WTC11 (cell line): ENCODE data around the gene ONECUT2. TPM values are rescaled to one million over a fixed set of nuclear protein-coding genes. Genes with fewer than 3 reads are reported as not detected.

Experiments used
- ATAC-seq: fragments of 200-7000 bp; cut with Tn5 transposase; 2 replicates; pipeline ENCODE4 v1.10.0; 2021; ENCODE audit warnings: mild to moderate bottlenecking, moderate library complexity
- CTCF ChIA-PET: fragments of 300-600 bp; sonication (Branson Sonifier 250); formaldehyde crosslinking; loops from one replicate; lab custom pipeline; 2021; ENCODE audit warnings: antibody characterized with exemption; lab: Charles Lee
- POLR2A ChIA-PET: fragments of 350-600 bp; sonication (Branson Sonifier 250); formaldehyde crosslinking; loops from one replicate; lab custom pipeline; 2021; ENCODE audit warnings: antibody characterized with exemption; lab: Charles Lee
- DNase-seq: peaks from one replicate; pipeline ENCODE4 v3.0.0; 2021; ENCODE audit warnings: low spot score
- H3K27ac Mint-ChIP-seq: 2 replicates; pipeline ENCODE4 v1.8.0; 2021; ENCODE audit warnings: mixed read lengths
- H3K27me3 Mint-ChIP-seq: 2 replicates; pipeline ENCODE4 v1.8.0; 2021; ENCODE audit warnings: low read depth, mild to moderate bottlenecking, moderate library complexity, mixed read lengths
- H3K36me3 Mint-ChIP-seq: 2 replicates; pipeline ENCODE4 v1.8.0; 2021; ENCODE audit warnings: mixed read lengths
- H3K4me1 Mint-ChIP-seq: 2 replicates; pipeline ENCODE4 v1.8.0; 2022; ENCODE audit warnings: mixed read lengths
- H3K4me3 Mint-ChIP-seq: 2 replicates; pipeline ENCODE4 v1.8.0; 2021; ENCODE audit warnings: mild to moderate bottlenecking, moderate library complexity, mixed read lengths
- H3K9me3 Mint-ChIP-seq: 2 replicates; pipeline ENCODE4 v1.8.0; 2021; ENCODE audit warnings: mixed read lengths
- ATF3 ChIP-seq: sonication (generic); formaldehyde crosslinking; conservative IDR thresholded peaks from 2 replicates; pipeline ENCODE4 v1.8.1; 2022; ENCODE audit warnings: mild to moderate bottlenecking, missing genetic modification reagents
- CDX4 ChIP-seq: fragments of 250-450 bp; sonication (Bioruptor Pico); IDR thresholded peaks from 2 replicates; pipeline ENCODE4 v1.9.0; 2021; ENCODE audit warnings: moderate library complexity, mild to moderate bottlenecking, inconsistent platforms, borderline replicate concordance
- E2F1 ChIP-seq: sonication (generic); formaldehyde crosslinking; IDR thresholded peaks from 2 replicates; pipeline ENCODE4 v1.8.0; 2022; ENCODE audit warnings: mild to moderate bottlenecking, missing genetic modification reagents
- ELF4 ChIP-seq: sonication (generic); formaldehyde crosslinking; IDR thresholded peaks from 2 replicates; pipeline ENCODE4 v1.8.1; 2022; ENCODE audit warnings: low read depth, mild to moderate bottlenecking, moderate library complexity, missing genetic modification reagents
- ESRRA ChIP-seq: sonication (generic); formaldehyde crosslinking; IDR thresholded peaks from 2 replicates; pipeline ENCODE4 v1.8.1; 2022; ENCODE audit warnings: mild to moderate bottlenecking, missing genetic modification reagents, borderline replicate concordance
- ETV6 ChIP-seq: sonication (generic); formaldehyde crosslinking; IDR thresholded peaks from 2 replicates; pipeline ENCODE4 v1.8.1; 2022; ENCODE audit warnings: mild to moderate bottlenecking, missing genetic modification reagents
- FOXP1 ChIP-seq: sonication (generic); formaldehyde crosslinking; IDR thresholded peaks from 2 replicates; pipeline ENCODE4 v1.8.0; 2022; ENCODE audit warnings: missing genetic modification reagents, mild to moderate bottlenecking, moderate library complexity, borderline replicate concordance
- GABPB1 ChIP-seq: sonication (generic); formaldehyde crosslinking; IDR thresholded peaks from 2 replicates; pipeline ENCODE4 v1.8.1; 2023; ENCODE audit warnings: mild to moderate bottlenecking, missing genetic modification reagents
- GTF2I ChIP-seq: fragments of 250-450 bp; sonication (Bioruptor Pico); conservative IDR thresholded peaks from 2 replicates; pipeline ENCODE4 v1.4.0; 2021; ENCODE audit warnings: mild to moderate bottlenecking
- HMGXB4 ChIP-seq: sonication (generic); formaldehyde crosslinking; IDR thresholded peaks from 2 replicates; pipeline ENCODE4 v1.8.1; 2023; ENCODE audit warnings: mild to moderate bottlenecking, moderate library complexity, missing genetic modification reagents
- MXD4 ChIP-seq: fragments of 250-450 bp; sonication (Bioruptor Pico); IDR thresholded peaks from 2 replicates; pipeline ENCODE4 v1.8.0; 2021; ENCODE audit warnings: mild to moderate bottlenecking, moderate library complexity, borderline replicate concordance
- NFATC4 ChIP-seq: fragments of 250-450 bp; sonication (Bioruptor Pico); IDR thresholded peaks from 2 replicates; pipeline ENCODE4 v1.9.0; 2021; ENCODE audit warnings: mild to moderate bottlenecking
- NFYB ChIP-seq: sonication (generic); formaldehyde crosslinking; conservative IDR thresholded peaks from 2 replicates; pipeline ENCODE4 v1.8.0; 2022; ENCODE audit warnings: low read depth, missing genetic modification reagents
- NR2C2 ChIP-seq: sonication (generic); formaldehyde crosslinking; IDR thresholded peaks from 2 replicates; pipeline ENCODE4 v1.8.0; 2022; ENCODE audit warnings: mild to moderate bottlenecking, missing genetic modification reagents
- PREB ChIP-seq: sonication (generic); formaldehyde crosslinking; IDR thresholded peaks from 2 replicates; pipeline ENCODE4 v1.8.1; 2022; ENCODE audit warnings: mild to moderate bottlenecking, missing genetic modification reagents, moderate library complexity, borderline replicate concordance
- RELA ChIP-seq: sonication (generic); formaldehyde crosslinking; IDR thresholded peaks from 2 replicates; pipeline ENCODE4 v1.8.1; 2022; ENCODE audit warnings: missing genetic modification reagents, mild to moderate bottlenecking, borderline replicate concordance
- RORB ChIP-seq: fragments of 250-450 bp; sonication (Bioruptor Pico); IDR thresholded peaks from 2 replicates; pipeline ENCODE4 v1.9.0; 2021; ENCODE audit warnings: mild to moderate bottlenecking
- SP1 ChIP-seq: sonication (generic); formaldehyde crosslinking; conservative IDR thresholded peaks from 2 replicates; pipeline ENCODE4 v1.8.1; 2022; ENCODE audit warnings: missing genetic modification reagents
- TCF7 ChIP-seq: sonication (generic); formaldehyde crosslinking; IDR thresholded peaks from 2 replicates; pipeline ENCODE4 v1.8.0; 2022; ENCODE audit warnings: mild to moderate bottlenecking, low read depth, missing genetic modification reagents, moderate library complexity
- TP53 ChIP-seq: sonication (generic); formaldehyde crosslinking; IDR thresholded peaks from 2 replicates; pipeline ENCODE4 v1.8.1; 2023; ENCODE audit warnings: mild to moderate bottlenecking, missing genetic modification reagents
- ZNF121 ChIP-seq: sonication (generic); formaldehyde crosslinking; IDR thresholded peaks from 2 replicates; pipeline ENCODE4 v1.8.0; 2023; ENCODE audit warnings: missing genetic modification reagents
- ZNF138 ChIP-seq: sonication (generic); formaldehyde crosslinking; conservative IDR thresholded peaks from 2 replicates; pipeline ENCODE4 v1.8.1; 2022; ENCODE audit warnings: mild to moderate bottlenecking, moderate library complexity, missing genetic modification reagents
- ZNF263 ChIP-seq: sonication (generic); formaldehyde crosslinking; IDR thresholded peaks from 2 replicates; pipeline ENCODE4 v1.8.1; 2022; ENCODE audit warnings: low read depth, mild to moderate bottlenecking, moderate library complexity, missing genetic modification reagents
- ZNF423 ChIP-seq: fragments of 250-450 bp; sonication (Bioruptor Pico); IDR thresholded peaks from 2 replicates; pipeline ENCODE4 v2.1.2; 2022; ENCODE audit warnings: mild to moderate bottlenecking, moderate library complexity
- ZNF671 ChIP-seq: fragments of 250-450 bp; sonication (Bioruptor Pico); IDR thresholded peaks from 2 replicates; pipeline ENCODE4 v1.8.0; 2021; ENCODE audit warnings: mild to moderate bottlenecking
- total RNA-seq: library from RNA; stranded (reverse); gene quantifications from 3 replicates; pipeline ENCODE4 v1.2.3, GENCODE V29; 2021

Gene ONECUT2
- total RNA-seq, 1 experiment from 2014 or later = 0.87 TPM

GRCh38 chr18:57422313-57422872 lies 12.8 kb upstream of the ONECUT2 start:
- H3K4me3 Mint-ChIP-seq = no peak overlapping the region
- TF ChIP-seq RORB (CRISPR knock-in tag) = no peak
- TF ChIP-seq GABPB1 (CRISPR knock-in tag) = peak; percentile 37; the same call in 1 of the 2 replicates
- H3K27ac Mint-ChIP-seq = no peak overlapping the region
- H3K36me3 Mint-ChIP-seq = no peaks in the 10 kb centered on the region
- H3K9me3 Mint-ChIP-seq = no peaks in the 10 kb centered on the region
- ATAC-seq (no peak), DNase-seq (no peak)
- ChIA-PET CTCF (interaction anchor here (0.6 kb wide), 1 partner anchor 307 kb away, joined by 3 read pairs; no protein-coding TSS in a partner anchor), POLR2A (no interaction called here)
- peaks cover 3% of the 10 kb centered on the region; the same call in 1 of the 2 replicates for H3K4me1 Mint-ChIP-seq
- peaks cover 36% of the 10 kb centered on the region for H3K27me3 Mint-ChIP-seq

- ChIA-PET POLR2A (no interaction called here), CTCF (no interaction called here)
- Mint-ChIP-seq H3K9me3 (no peaks in the 10 kb centered on the region), H3K27me3 (peaks cover 49% of the 10 kb centered on the region), H3K36me3 (no peaks in the 10 kb centered on the region), H3K27ac (no peak overlapping the region), H3K4me3 (no peak overlapping the region), H3K4me1 (peaks cover 4% of the 10 kb centered on the region)
- no peak for TF ChIP-seq ZNF138 (CRISPR knock-in tag)
- TF ChIP-seq ZNF671 = no peak
- TF ChIP-seq MXD4 = no peak
- no peak for TF ChIP-seq TCF7
- no peak for TF ChIP-seq FOXP1 (CRISPR knock-in tag)
- no peak for ATAC-seq
- no peak for DNase-seq
Measured at GRCh38 chr18:57423821-57424220, 11.4 kb upstream of the ONECUT2 start.

GRCh38 chr18:57425096-57425495 lies 10.1 kb upstream of the ONECUT2 start:
- ATAC-seq = no peak
- CTCF ChIA-PET = no interaction called here
- POLR2A ChIA-PET = no interaction called here

More at GRCh38 chr18:57425096-57425495, 10.1 kb upstream of the ONECUT2 start:
- TF ChIP-seq CDX4 (CRISPR knock-in tag) (no peak), GTF2I (CRISPR knock-in tag) (no peak), ESRRA (CRISPR knock-in tag) (no peak), TP53 (CRISPR knock-in tag) (no peak), NFYB (CRISPR knock-in tag) (no peak), RELA (CRISPR knock-in tag) (no peak), ZNF121 (CRISPR knock-in tag) (no peak), E2F1 (CRISPR knock-in tag) (no peak), ZNF263 (CRISPR knock-in tag) (no peak), ETV6 (CRISPR knock-in tag) (no peak), ELF4 (CRISPR knock-in tag) (no peak), NR2C2 (CRISPR knock-in tag) (no peak), HMGXB4 (no peak), ZNF423 (CRISPR knock-in tag) (no peak), ATF3 (CRISPR knock-in tag) (no peak), NFATC4 (CRISPR knock-in tag) (no peak), SP1 (no peak), PREB (CRISPR knock-in tag) (no peak)
- DNase-seq = no peak
- Mint-ChIP-seq H3K36me3 (no peaks in the 10 kb centered on the region), H3K27ac (no peak overlapping the region), H3K9me3 (no peaks in the 10 kb centered on the region), H3K4me1 (peaks cover 16% of the 10 kb centered on the region), H3K4me3 (no peak overlapping the region), H3K27me3 (peaks cover 61% of the 10 kb centered on the region)
